Activated naive CD4-positive, alpha-beta T cell (primary cell): ENCODE measurements around the gene USP3.

Source experiments
- DNase-seq, 4 experiments: peaks; one replicate each; lab custom pipeline; 2025; lab: John Stamatoyannopoulos, UW

USP3 gene

GRCh38 chr15:63504247-63504978 lies at the start of gene USP3:
USP3 (plus strand) TSS chr15:63504593; CDS start chr15:63504740, 147 bp downstream.
- peak; percentile 84 to 94 (median 88) for DNase-seq

GRCh38 chr15:63456258-63456657 lies 48.1 kb upstream of the USP3 start:
- DNase-seq = no peak

GRCh38 chr15:63457379-63457778 lies 47.0 kb upstream of the USP3 start:
- DNase-seq = no peak

GRCh38 chr15:63458026-63458425 lies 46.4 kb upstream of the USP3 start:
- DNase-seq = no peak

- no peak for DNase-seq
These were observed 45.5 kb upstream of the USP3 start for GRCh38 chr15:63458794-63459395.

GRCh38 chr15:63460210-63461155 lies 43.9 kb upstream of the USP3 start:
- DNase-seq = no peak

- no peak for DNase-seq
These were observed 43.0 kb upstream of the USP3 start for GRCh38 chr15:63461230-63461985.

GRCh38 chr15:63462088-63462487 lies 42.3 kb upstream of the USP3 start:
- DNase-seq = no peak

- DNase-seq = no peak
These were observed 41.4 kb upstream of the USP3 start for GRCh38 chr15:63463036-63463435.

- no peak for DNase-seq
These were observed 40.6 kb upstream of the USP3 start for GRCh38 chr15:63463793-63464192.

- DNase-seq = no peak
These were observed 39.3 kb upstream of the USP3 start for GRCh38 chr15:63465104-63465503.

- no peak for DNase-seq
These were observed 37.8 kb upstream of the USP3 start for GRCh38 chr15:63466378-63467192.

- no peak for DNase-seq
These were observed 35.2 kb upstream of the USP3 start for GRCh38 chr15:63469190-63469589.

GRCh38 chr15:63469984-63470383 lies 34.4 kb upstream of the USP3 start:
- no peak for DNase-seq

GRCh38 chr15:63473007-63473748 lies 31.2 kb upstream of the USP3 start:
- DNase-seq = no peak

- no peak for DNase-seq
These were observed 30.7 kb upstream of the USP3 start for GRCh38 chr15:63473749-63473998.

- peak in 3 of 4 experiments; percentile 13 to 20 (median 15) for DNase-seq
These were observed 30.2 kb upstream of the USP3 start for GRCh38 chr15:63473999-63474809.

GRCh38 chr15:63474810-63475316 lies 29.5 kb upstream of the USP3 start:
- DNase-seq = no peak

- DNase-seq = no peak
These were observed 28.7 kb upstream of the USP3 start for GRCh38 chr15:63475707-63476106.
